ENCODE measurements around the gene MAPK7.

GRCh38 chr17:19375732-19376131, 2.6 kb upstream of the MAPK7 start:
- no peak for TF ChIP-seq CTCF (IDR thresholded peaks at IDR 0.05)
- no peak for TF ChIP-seq POLR2AphosphoS5 (IDR thresholded peaks at IDR 0.05)

All from prostate gland (tissue), 2 donors.